K562 (cell line): ENCODE measurements around the gene SHISAL1. TPM values are rescaled to one million over a fixed set of nuclear protein-coding genes. Genes with fewer than 3 reads are reported as not detected.

Experiments used
- CHD2 ChIP-seq: IDR thresholded peaks from 2 replicates; pipeline ENCODE4 v1.6.1; 2011; ENCODE audit warnings: low read depth, low read length
- FOXP4 ChIP-seq: sonication (generic); formaldehyde crosslinking; IDR thresholded peaks from 2 replicates; pipeline ENCODE4 v1.8.0; 2022; ENCODE audit warnings: mild to moderate bottlenecking, missing genetic modification reagents, borderline replicate concordance
- NR2F6 ChIP-seq: fragments of 450-650 bp; formaldehyde crosslinking; IDR thresholded peaks from 2 replicates; pipeline ENCODE4 v1.4.0; 2020; ENCODE audit warnings: mild to moderate bottlenecking
- PYGO2 ChIP-seq: fragments of 450-650 bp; IDR thresholded peaks from 2 replicates; pipeline ENCODE4 v1.6.1; 2016; ENCODE audit warnings: mild to moderate bottlenecking, missing genetic modification characterization, moderate library complexity, missing compliant biosample characterization
- RNF2 ChIP-seq: sonication (generic); IDR thresholded peaks from 2 replicates; pipeline ENCODE4 v1.6.1; 2016
- SAP30 ChIP-seq: fragments of 200-600 bp; sonication (generic); IDR thresholded peaks from 2 replicates; pipeline ENCODE4 v1.6.1; 2012; ENCODE audit warnings: borderline replicate concordance, low read depth, mild to moderate bottlenecking, moderate library complexity, low read length, control low read depth, inconsistent platforms; ENCODE audit not compliant: insufficient read depth, poor library complexity, severe bottlenecking
- SETDB1 ChIP-seq: IDR thresholded peaks from one replicate; pipeline ENCODE4 v1.6.1; 2012; ENCODE audit warnings: low read length, control low read depth, inconsistent platforms
- SOX6 ChIP-seq: fragments of 450-650 bp; IDR thresholded peaks from 2 replicates; pipeline ENCODE4 v1.6.1; 2014; ENCODE audit warnings: mild to moderate bottlenecking
- SPI1 ChIP-seq: IDR thresholded peaks from 2 replicates; pipeline ENCODE4 v1.6.1; 2011; ENCODE audit warnings: low read depth, low read length, control low read depth, borderline replicate concordance
- TAF7 ChIP-seq: fragments of 450-650 bp; IDR thresholded peaks from 2 replicates; pipeline ENCODE4 v1.6.1; 2016; ENCODE audit warnings: missing genetic modification characterization, missing compliant biosample characterization
- TEAD4 ChIP-seq, 2 experiments: sonication (generic) in 1 of 2; formaldehyde crosslinking in 1 of 2; IDR thresholded peaks; 2 replicates each; pipeline versions ENCODE4 v1.6.1 to v1.8.0; 2012 to 2022; ENCODE audit warnings: borderline replicate concordance in 1 of 2, inconsistent platforms in 1 of 2, low read length in 1 of 2, mild to moderate bottlenecking in 1 of 2, missing genetic modification reagents in 1 of 2
- ZBTB17 ChIP-seq: fragments of 450-650 bp; formaldehyde crosslinking; IDR thresholded peaks from 2 replicates; pipeline ENCODE4 v1.4.0; 2020; ENCODE audit warnings: mild to moderate bottlenecking
- ZNF354B ChIP-seq: fragments of 250-450 bp; sonication (Bioruptor Pico); IDR thresholded peaks from 2 replicates; pipeline ENCODE4 v1.4.0; 2020
- polyA plus RNA-seq, 8 experiments: library from polyadenylated mRNA; depleted of rRNA in 4 of 8; stranded (reverse) in 5 of 8; unstranded in 3 of 8; fragments of >200 nt; fragmentation: Nextera tagmentation in 2 of 8; fragmentation: Illumina TruSeq in 1 of 8; extraction: Ambion mirVana in 2 of 8; extraction: Trizol in 1 of 8; gene quantifications; 2 replicates each; pipeline versions ENCODE4 v1.2.1 to v1.2.3, GENCODE V29; 2011 to 2014; ENCODE audit warnings: inconsistent platforms in 1 of 8, missing spikeins in 1 of 8
- total RNA-seq, 7 experiments: library from RNA; depleted of rRNA in 6 of 7; stranded (reverse); fragments of >200 nt in 6 of 7; fragmentation: Illumina TruSeq in 2 of 7; extraction: Trizol in 2 of 7; gene quantifications; 2 replicates each; pipeline versions ENCODE4 v1.2.1 to v1.2.3, GENCODE V29; 2011 to 2021; ENCODE audit warnings: low replicate concordance in 1 of 7
- TF ChIP-seq, protein P1 (sequence below): IDR thresholded peaks from 3 replicates; pipeline ENCODE4 v1.6.1; 2011; ENCODE audit warnings: borderline replicate concordance, mild to moderate bottlenecking; ENCODE audit not compliant: insufficient read length, insufficient read depth
- TF ChIP-seq, protein P2 (sequence below), 2 experiments: fragments of 200-800 bp in 1 of 2; sonication (Bioruptor generic) in 1 of 2; sonication (generic) in 1 of 2; formaldehyde crosslinking in 1 of 2; IDR thresholded peaks in 1 of 2; conservative IDR thresholded peaks in 1 of 2; 2 replicates each; pipeline versions ENCODE4 v1.5.0 to v1.6.1; 2016 to 2020; ENCODE audit warnings: missing compliant biosample characterization in 1 of 2, missing genetic modification characterization in 1 of 2, missing genetic modification reagents in 1 of 2

The SHISAL1 gene
- total and polyA plus RNA-seq, 9 of the 15 experiments (the other 6 are each of a cell fraction or from before 2014, with no cell fraction given), result not detected

- TF ChIP-seq SPI1, result no peak
- no peak for TF ChIP-seq TAF7 (tag)
- no peak for TF ChIP-seq FOXP4 (CRISPR knock-in tag)
- no peak for TF ChIP-seq SOX6
- no peak for TF ChIP-seq TEAD4 (IDR thresholded peaks at IDR 0.05; ENCODE audit: low read length)
- TF ChIP-seq TEAD4 (CRISPR knock-in tag; IDR thresholded peaks at IDR 0.05; ENCODE audit: borderline replicate concordance), result no peak
- no peak for TF ChIP-seq RNF2
- no peak for TF ChIP-seq PYGO2
- TF ChIP-seq ZBTB17 (CRISPR knock-in tag), result no peak
- no peak for TF ChIP-seq SETDB1
- TF ChIP-seq CHD2, result no peak
- TF ChIP-seq ZNF354B (CRISPR knock-in tag), result no peak
- TF ChIP-seq NR2F6 (CRISPR knock-in tag), result no peak
- no peak for TF ChIP-seq SAP30
- TF ChIP-seq, protein P1, sequence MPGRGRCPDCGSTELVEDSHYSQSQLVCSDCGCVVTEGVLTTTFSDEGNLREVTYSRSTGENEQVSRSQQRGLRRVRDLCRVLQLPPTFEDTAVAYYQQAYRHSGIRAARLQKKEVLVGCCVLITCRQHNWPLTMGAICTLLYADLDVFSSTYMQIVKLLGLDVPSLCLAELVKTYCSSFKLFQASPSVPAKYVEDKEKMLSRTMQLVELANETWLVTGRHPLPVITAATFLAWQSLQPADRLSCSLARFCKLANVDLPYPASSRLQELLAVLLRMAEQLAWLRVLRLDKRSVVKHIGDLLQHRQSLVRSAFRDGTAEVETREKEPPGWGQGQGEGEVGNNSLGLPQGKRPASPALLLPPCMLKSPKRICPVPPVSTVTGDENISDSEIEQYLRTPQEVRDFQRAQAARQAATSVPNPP, result no peak
- TF ChIP-seq, protein P2, sequence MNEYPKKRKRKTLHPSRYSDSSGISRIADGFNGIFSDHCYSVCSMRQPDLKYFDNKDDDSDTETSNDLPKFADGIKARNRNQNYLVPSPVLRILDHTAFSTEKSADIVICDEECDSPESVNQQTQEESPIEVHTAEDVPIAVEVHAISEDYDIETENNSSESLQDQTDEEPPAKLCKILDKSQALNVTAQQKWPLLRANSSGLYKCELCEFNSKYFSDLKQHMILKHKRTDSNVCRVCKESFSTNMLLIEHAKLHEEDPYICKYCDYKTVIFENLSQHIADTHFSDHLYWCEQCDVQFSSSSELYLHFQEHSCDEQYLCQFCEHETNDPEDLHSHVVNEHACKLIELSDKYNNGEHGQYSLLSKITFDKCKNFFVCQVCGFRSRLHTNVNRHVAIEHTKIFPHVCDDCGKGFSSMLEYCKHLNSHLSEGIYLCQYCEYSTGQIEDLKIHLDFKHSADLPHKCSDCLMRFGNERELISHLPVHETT (CRISPR knock-in tag; conservative IDR thresholded peaks at IDR 0.05 in 1 of 2, IDR thresholded peaks at IDR 0.05 in 1 of 2), result no peak
These were observed 18.9 kb downstream of the SHISAL1 start (continued) for GRCh38 chr22:44293876-44294275.
